Measurements from ENCODE around the gene CSTB.

Gene CSTB

GRCh38 chr21:43728467-43729390, 47.4 kb downstream of the CSTB start (continued):
- TF ChIP-seq ZNF629 (tag by site-specific recombination; IDR thresholded peaks at IDR 0.05) (peak; percentile 92), SETDB1 (IDR thresholded peaks at IDR 0.05; ENCODE audit: insufficient read length, low read length) (no peak), PRDM4 (tag by site-specific recombination; IDR thresholded peaks at IDR 0.05) (peak; percentile 47), ZNF600 (tag by site-specific recombination; IDR thresholded peaks at IDR 0.05) (peak; percentile 99), SP7 (tag by site-specific recombination; IDR thresholded peaks at IDR 0.05) (peak; percentile 99), BCL6B (tag by site-specific recombination; IDR thresholded peaks at IDR 0.05) (no peak), ZBTB21 (tag by site-specific recombination; IDR thresholded peaks at IDR 0.05) (peak; percentile 76), ZNF549 (tag by site-specific recombination; IDR thresholded peaks at IDR 0.05) (no peak), ZSCAN30 (tag by site-specific recombination; IDR thresholded peaks at IDR 0.05) (no peak), RBAK (tag by site-specific recombination; IDR thresholded peaks at IDR 0.05) (0 out of 2 replicates have a peak, but pooled peaks have one; percentile 10), ZNF24 (tag by site-specific recombination; IDR thresholded peaks at IDR 0.05) (peak; percentile 95), PRDM6 (tag by site-specific recombination; IDR thresholded peaks at IDR 0.05) (no peak), ZNF645 (tag by site-specific recombination; IDR thresholded peaks at IDR 0.05) (no peak), ZXDB (tag by site-specific recombination; IDR thresholded peaks at IDR 0.05) (peak; percentile 97), ZNF488 (tag by site-specific recombination; IDR thresholded peaks at IDR 0.05) (no peak), ZNF362 (tag by site-specific recombination; IDR thresholded peaks at IDR 0.05) (no peak), ZBTB10 (tag by site-specific recombination; IDR thresholded peaks at IDR 0.05) (peak; percentile 83), ZNF791 (tag by site-specific recombination; IDR thresholded peaks at IDR 0.05) (no peak), ZNF311 (tag by site-specific recombination; IDR thresholded peaks at IDR 0.05; ENCODE audit: borderline replicate concordance) (no peak), MYNN (tag by site-specific recombination; IDR thresholded peaks at IDR 0.05; ENCODE audit: borderline replicate concordance) (no peak), GLIS1 (tag by site-specific recombination; IDR thresholded peaks at IDR 0.05) (peak; percentile 100), ZNF140 (tag by site-specific recombination; IDR thresholded peaks at IDR 0.05) (no peak), ZNF19 (tag by site-specific recombination; IDR thresholded peaks at IDR 0.05; ENCODE audit: low read depth) (no peak), ZBTB48 (tag by site-specific recombination; IDR thresholded peaks at IDR 0.05) (peak; percentile 77), ZNF548 (tag by site-specific recombination; IDR thresholded peaks at IDR 0.05) (no peak), ZNF426 (tag by site-specific recombination; IDR thresholded peaks at IDR 0.05) (no peak), ZSCAN16 (tag by site-specific recombination; IDR thresholded peaks at IDR 0.05) (peak; percentile 75; the same call in 1 of the 2 replicates), ZNF76 (tag by site-specific recombination; IDR thresholded peaks at IDR 0.05; ENCODE audit: borderline replicate concordance, low read depth) (peak; percentile 80)
